Heart right ventricle (tissue), 16 donors: ENCODE data around the gene GPR183. TPM values are rescaled to one million over a fixed set of nuclear protein-coding genes. Genes with fewer than 3 reads are reported as not detected.

ENCODE experiments used
- ATAC-seq, 8 donors: fragments of 200-7000 bp; cut with Tn5 transposase; one replicate each; pipeline ENCODE4 v1.9.1; 2020; ENCODE audit warnings: mild to moderate bottlenecking in 8 of 8, moderate library complexity in 8 of 8, moderate number of reproducible peaks in 1 of 8
- DNase-seq, 2 donors: peaks; one replicate each; pipeline ENCODE4 v3.0.0-alpha.2; 2020
- H3K27ac ChIP-seq, 10 donors: fragments of 200-600 bp; sonication (generic) in 2 of 10; one replicate each; pipeline versions ENCODE4 v1.5.0 to v1.8.0; 2020 to 2022; ENCODE audit warnings: mild to moderate bottlenecking in 3 of 10
- H3K27me3 ChIP-seq, 7 donors: fragments of 200-600 bp; one replicate each; pipeline ENCODE4 v1.8.0; 2021 to 2022; ENCODE audit warnings: mild to moderate bottlenecking in 2 of 7
- H3K36me3 ChIP-seq, 9 donors: fragments of 200-600 bp; sonication (generic) in 1 of 9; one replicate each; pipeline versions ENCODE4 v1.5.0 to v1.8.0; 2020 to 2022; ENCODE audit warnings: mild to moderate bottlenecking in 2 of 9
- H3K4me1 ChIP-seq, 9 donors: fragments of 200-600 bp; sonication (generic) in 1 of 9; one replicate each; pipeline versions ENCODE4 v1.5.0 to v1.8.0; 2020 to 2022; ENCODE audit warnings: mild to moderate bottlenecking in 4 of 9
- H3K4me3 ChIP-seq, 10 donors: fragments of 200-600 bp; sonication (generic) in 2 of 10; one replicate each; pipeline versions ENCODE4 v1.5.0 to v1.8.0; 2020 to 2022; ENCODE audit warnings: mild to moderate bottlenecking in 7 of 10, moderate library complexity in 2 of 10
- H3K9me3 ChIP-seq, 11 donors: fragments of 200-600 bp in 10 of 11; sonication (generic) in 2 of 11; one replicate each; pipeline versions ENCODE4 v1.5.0 to v1.8.0; 2013 to 2022; ENCODE audit warnings: mild to moderate bottlenecking in 2 of 11, control low read depth in 1 of 11, moderate library complexity in 1 of 11
- WGBS, 2 donors: extraction: QIAGEN DNeasy Blood & Tissue Kit; methylation state at CpG; one replicate each; pipeline ENCODE4 v1.1.7; 2013; ENCODE audit warnings: inconsistent platforms in 1 of 2; 5-methylcytosine and 5-hydroxymethylcytosine counted together
- intact Hi-C, 10 donors: fragments of 100-400 bp; cut with DNase I; formaldehyde crosslinking; loops; one replicate each; pipeline versions ENCODE4 v1.11.1 to v1.14.2; 2022
- polyA plus RNA-seq, 2 donors: library from polyadenylated mRNA; stranded (reverse); fragments of 200-250 nt; gene quantifications; one replicate each; pipeline ENCODE4 v1.2.3, GENCODE V29; 2013
- total RNA-seq, 10 donors: library from RNA; stranded (reverse); fragmentation: NEBNext Ultra II Directional in 3 of 10; extraction: Animal tissue kit (Norgen Biotek cat#: 25700) in 3 of 10; gene quantifications; one replicate each; pipeline versions ENCODE4 v1.2.1 to v1.2.4, GENCODE V29; 2021 to 2023
- TF ChIP-seq, protein P1 (sequence below), 9 donors: fragments of 200-600 bp; sonication (generic) in 2 of 9; IDR thresholded peaks; one replicate each; pipeline versions ENCODE4 v1.5.0 to v1.8.0; 2021 to 2022; ENCODE audit warnings: antibody characterized with exemption in 9 of 9, mild to moderate bottlenecking in 5 of 9, moderate library complexity in 1 of 9
- donor health status: Arrhythmogenic right ventricular cardiomyopathy.
- donor health status: ischemic (EF 13 %, LVEDD 7.1; RV severe dilation, severe dysfunction).
- donor health status: healthy with polysubstance abuse.
- donor health status: DM: no; HTN: yes; CAD: no.
- donor health status: DM: no; HTN: no; CAD: no.
- donor health status: ischemic (EF 25% LVEDD 6.9; RV normal size, moderate dysfunction).
- donor health status: ischemic (EF 25% LVEDD 5.7; RV mildly dilated, moderate dysfunction).
- donor health status: healthy.
- donor health status: DM: yes; HTN: yes; CAD: no.
- donor health status: Ischemic cardiomyopathy.
- donor health status: ischemic (EF 35%, LVEDD 5.7; RV mildly dilated, moderate dysfunction).
- donor health status: nonischemic (EF 11% LVEDD 7.7; RV severe dilation, severe dysfunction).
- donor health status: DM: yes; HTN: yes; CAD: no.
- donor health status: PGD.
- donor health status: ischemic (EF 29% LVEDD 5.4; RV normal size, mild dysfunction).
- donor health status: nonischemic (EF 23%, LVEDD 6.1; RV moderate dilation, normal function).

Gene GPR183
- total and polyA plus RNA-seq, 12 donors, result 0.49 to 8.6 (median 2.0) TPM

GRCh38 chr13:99316224-99316623 lies 9.0 kb upstream of the GPR183 start:
- ATAC-seq (no peak), DNase-seq (no peak)
- H3K27me3 ChIP-seq, result no peaks in the 10 kb centered on the region
- H3K36me3 ChIP-seq, result peaks cover 0 to 44% (median 0%) of the 10 kb centered on the region in 9 donors
- intact Hi-C loops, result no loop called here
- no peaks in the 10 kb centered on the region for H3K9me3 ChIP-seq
- peaks cover 0 to 77% (median 29%) of the 10 kb centered on the region in 9 donors for H3K4me1 ChIP-seq
- H3K4me3 ChIP-seq, result no peak overlapping the region
- TF ChIP-seq, protein P1, sequence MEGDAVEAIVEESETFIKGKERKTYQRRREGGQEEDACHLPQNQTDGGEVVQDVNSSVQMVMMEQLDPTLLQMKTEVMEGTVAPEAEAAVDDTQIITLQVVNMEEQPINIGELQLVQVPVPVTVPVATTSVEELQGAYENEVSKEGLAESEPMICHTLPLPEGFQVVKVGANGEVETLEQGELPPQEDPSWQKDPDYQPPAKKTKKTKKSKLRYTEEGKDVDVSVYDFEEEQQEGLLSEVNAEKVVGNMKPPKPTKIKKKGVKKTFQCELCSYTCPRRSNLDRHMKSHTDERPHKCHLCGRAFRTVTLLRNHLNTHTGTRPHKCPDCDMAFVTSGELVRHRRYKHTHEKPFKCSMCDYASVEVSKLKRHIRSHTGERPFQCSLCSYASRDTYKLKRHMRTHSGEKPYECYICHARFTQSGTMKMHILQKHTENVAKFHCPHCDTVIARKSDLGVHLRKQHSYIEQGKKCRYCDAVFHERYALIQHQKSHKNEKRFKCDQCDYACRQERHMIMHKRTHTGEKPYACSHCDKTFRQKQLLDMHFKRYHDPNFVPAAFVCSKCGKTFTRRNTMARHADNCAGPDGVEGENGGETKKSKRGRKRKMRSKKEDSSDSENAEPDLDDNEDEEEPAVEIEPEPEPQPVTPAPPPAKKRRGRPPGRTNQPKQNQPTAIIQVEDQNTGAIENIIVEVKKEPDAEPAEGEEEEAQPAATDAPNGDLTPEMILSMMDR (IDR thresholded peaks at IDR 0.05), result no peak
- whole genome bisulfite sequencing, 2 donors, result 93 to 95% methylated on average over 2 of the region's 2 CpGs
- no peak overlapping the region for H3K27ac ChIP-seq

DNA sequence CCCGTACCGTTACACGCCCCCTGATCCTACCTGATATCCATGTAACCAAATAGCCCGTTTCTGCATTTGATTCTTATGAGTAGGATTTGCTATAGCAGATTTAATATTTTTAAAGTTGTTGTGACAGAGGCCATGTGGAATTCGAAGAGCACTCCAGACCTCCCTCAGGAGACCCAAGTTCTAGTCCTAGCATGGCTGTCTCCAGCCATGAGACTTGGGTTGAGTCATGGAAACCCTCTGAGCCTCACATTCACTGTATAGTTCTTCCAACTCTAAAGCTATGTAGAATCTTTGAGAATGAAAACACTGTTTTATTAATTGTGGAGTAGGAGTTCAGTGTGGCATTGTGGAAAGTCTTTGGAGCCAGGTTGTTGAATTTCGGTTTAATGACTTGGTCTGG lies 8.0 kb upstream of the GPR183 start:
- Histone ChIP-seq H3K27me3 (no peaks in the 10 kb centered on the region), H3K27ac (peak overlapping the region in 1 of 10 donors; percentile 89), H3K9me3 (no peaks in the 10 kb centered on the region), H3K4me3 (peak overlapping the region in 1 of 10 donors; percentile 5), H3K4me1 (peaks cover 0 to 77% (median 23%) of the 10 kb centered on the region in 9 donors), H3K36me3 (peaks cover 0 to 44% (median 0%) of the 10 kb centered on the region in 9 donors)
- DNase-seq (no peak), ATAC-seq (no peak)
- intact Hi-C loops, result no loop called here
- WGBS, 2 donors, result 88 to 94% methylated on average over 6 of the region's 6 CpGs
- TF ChIP-seq, protein P1 (IDR thresholded peaks at IDR 0.05), result no peak

DNA sequence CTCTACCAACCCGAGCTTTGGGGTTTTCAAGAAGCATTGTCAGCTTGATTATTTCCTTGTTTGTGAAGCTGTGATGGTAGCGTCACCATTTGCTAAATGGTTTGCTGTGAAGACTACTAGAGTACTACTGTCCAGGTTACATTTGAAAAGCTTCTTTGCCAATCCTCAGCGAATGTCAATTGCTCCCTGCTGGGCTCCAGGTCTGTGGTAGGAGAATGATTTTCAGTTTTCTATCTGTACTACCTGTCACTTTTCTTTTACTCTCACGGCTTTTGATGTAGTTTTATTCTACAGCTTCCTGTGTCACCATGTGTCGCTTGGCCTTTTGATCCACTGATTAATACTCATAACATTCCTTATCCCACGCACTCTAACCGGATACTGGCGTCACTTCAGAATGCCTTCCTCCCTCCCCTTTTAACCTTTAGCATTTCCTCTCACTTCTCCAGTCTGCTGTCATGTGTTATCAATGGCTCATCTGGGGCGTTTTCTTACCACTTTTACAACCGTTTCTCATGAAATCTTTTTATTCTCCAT lies 7.5 kb upstream of the GPR183 start:
- Histone ChIP-seq H3K27ac (peak overlapping the region in 1 of 10 donors; percentile 89), H3K4me1 (peaks cover 0 to 77% (median 22%) of the 10 kb centered on the region in 9 donors), H3K4me3 (peak overlapping the region in 1 of 10 donors; percentile 5), H3K36me3 (peaks cover 0 to 42% (median 0%) of the 10 kb centered on the region in 9 donors), H3K9me3 (no peaks in the 10 kb centered on the region), H3K27me3 (no peaks in the 10 kb centered on the region)
- ATAC-seq (no peak), DNase-seq (no peak)
- TF ChIP-seq, protein P1 (IDR thresholded peaks at IDR 0.05), result no peak
- intact Hi-C loops, result no loop called here
- 63 to 71% methylated on average over 10 of the region's 10 CpGs for WGBS, 2 donors

- H3K27ac ChIP-seq, result peak overlapping the region in 2 of 10 donors; percentile 50 to 89
- no peaks in the 10 kb centered on the region for H3K27me3 ChIP-seq
- peaks cover 0 to 41% (median 0%) of the 10 kb centered on the region in 9 donors for H3K36me3 ChIP-seq
- 96 to 99% methylated on average over 1 of the region's 1 CpG for WGBS, 2 donors
- ATAC-seq (no peak), DNase-seq (no peak)
- H3K4me3 ChIP-seq, result peak overlapping the region in 1 of 10 donors; percentile 10
- TF ChIP-seq, protein P1 (IDR thresholded peaks at IDR 0.05), result no peak
- intact Hi-C loops, result no loop called here
- no peaks in the 10 kb centered on the region for H3K9me3 ChIP-seq
- peaks cover 0 to 78% (median 22%) of the 10 kb centered on the region in 9 donors for H3K4me1 ChIP-seq
These were observed 6.7 kb upstream of the GPR183 start for GRCh38 chr13:99313941-99314340.
